Left renal cortex interstitium (tissue), 4 donors: Measurements from ENCODE around the gene KLRC4. TPM values are rescaled to one million over a fixed set of nuclear protein-coding genes. Genes with fewer than 3 reads are reported as not detected.
"Not testable (repeated sequence)": the region's sequence is repeated elsewhere in the genome, so short reads cannot be mapped to it uniquely, and the experiment has no call there.

ENCODE experiments used
- DNase-seq, 4 donors: peaks; one replicate each; pipeline ENCODE4 v3.0.0-alpha.2; 2013; ENCODE audit warnings: low read depth in 4 of 4, low spot score in 2 of 4, missing footprints in 1 of 4
- polyA plus RNA-seq, 4 donors: library from polyadenylated mRNA; unstranded; fragments of 120-200 nt; gene quantifications; one replicate each; pipeline ENCODE4 v1.2.1, GENCODE V29; 2013; ENCODE audit not compliant: insufficient read length in 4 of 4

KLRC4 gene
- polyA plus RNA-seq = under 1 TPM in 2 of 4 donors, not detected in 2; 0.16 to 0.30 TPM

- no peak for DNase-seq
These were observed at the start of gene KLRC4 for GRCh38 chr12:10409392-10409791. Gene KLRC4 (minus strand): TSS chr12:10409757. CDS start chr12:10409575, 182 bp downstream.

- no peak for DNase-seq
These were observed 48.2 kb upstream of the KLRC4 start for GRCh38 chr12:10457760-10458159.

- no peak for DNase-seq
These were observed 47.3 kb upstream of the KLRC4 start for GRCh38 chr12:10456856-10457255.

GRCh38 chr12:10455766-10456165, 46.2 kb upstream of the KLRC4 start:
- DNase-seq = no peak

- no peak for DNase-seq
These were observed 45.0 kb upstream of the KLRC4 start for GRCh38 chr12:10454531-10454930.

- DNase-seq = no peak
These were observed 43.6 kb upstream of the KLRC4 start, which contains the start of gene KLRC1 for GRCh38 chr12:10453156-10453555. Gene KLRC1 (minus strand): TSS chr12:10453377. CDS start chr12:10451156, 2,221 bp downstream.

- DNase-seq = no peak
These were observed 38.7 kb upstream of the KLRC4 start for GRCh38 chr12:10448236-10448635.

- not testable (repeated sequence) for DNase-seq
These were observed 36.5 kb upstream of the KLRC4 start for GRCh38 chr12:10446052-10446451.

GRCh38 chr12:10441144-10441543, 31.6 kb upstream of the KLRC4 start:
- DNase-seq = not testable (repeated sequence)

- DNase-seq = not testable (repeated sequence)
These were observed 30.2 kb upstream of the KLRC4 start for GRCh38 chr12:10439608-10440274.

GRCh38 chr12:10437601-10438000, 28.0 kb upstream of the KLRC4 start:
- DNase-seq = not testable (repeated sequence)

- not testable (repeated sequence) for DNase-seq
These were observed 26.3 kb upstream of the KLRC4 start, which contains the start of gene KLRC2 for GRCh38 chr12:10435816-10436215. Gene KLRC2 (minus strand): TSS chr12:10436010. CDS start chr12:10435986, 24 bp downstream.

GRCh38 chr12:10430623-10431022, 21.1 kb upstream of the KLRC4 start:
- not testable (repeated sequence) for DNase-seq

GRCh38 chr12:10425938-10426337, 16.4 kb upstream of the KLRC4 start:
- DNase-seq = not testable (repeated sequence)

- not testable (repeated sequence) for DNase-seq
These were observed 14.8 kb upstream of the KLRC4 start for GRCh38 chr12:10424260-10424899.

GRCh38 chr12:10422159-10422558, 12.6 kb upstream of the KLRC4 start:
- not testable (repeated sequence) for DNase-seq

- not testable (repeated sequence) for DNase-seq
These were observed 10.8 kb upstream of the KLRC4 start, which contains the start of gene KLRC3 for GRCh38 chr12:10420334-10420733. Gene KLRC3 (minus strand): TSS chr12:10420595. CDS start chr12:10420550, 45 bp downstream.

- no peak for DNase-seq
These were observed 715 bp downstream of the KLRC4 start for GRCh38 chr12:10408842-10409241.

- DNase-seq = no peak
These were observed 2.8 kb downstream of the KLRC4 start for GRCh38 chr12:10406725-10407124.

GRCh38 chr12:10405294-10405693, 4.3 kb downstream of the KLRC4 start:
- DNase-seq = no peak

GRCh38 chr12:10404798-10405197, 4.8 kb downstream of the KLRC4 start:
- no peak for DNase-seq

- DNase-seq = no peak
These were observed 8.7 kb downstream of the KLRC4 start for GRCh38 chr12:10400829-10401228.
